Measurements from ENCODE around the gene USP36. TPM values are rescaled to one million over a fixed set of nuclear protein-coding genes. Genes with fewer than 3 reads are reported as not detected.

USP36 gene
- polyA plus RNA-seq, 1 donor (not counting 4 experiments of a cell fraction or from before 2014, with no cell fraction given), result 25.2 TPM

GRCh38 chr17:78793968-78794367 is 46.6 kb downstream of the USP36 start:
- H3K9me1 ChIP-seq (ENCODE audit: control insufficient read depth, extremely low read depth, insufficient read depth, low read length), result peaks cover 2% of the 10 kb centered on the region
- DNase-seq (ENCODE audit: low read depth, low spot score), result no peak
- peaks cover 3% of the 10 kb centered on the region for H4K20me1 ChIP-seq (ENCODE audit: control insufficient read depth, extremely low read depth, insufficient read depth, low read length)
- TF ChIP-seq EZH2 (IDR thresholded peaks at IDR 0.05; ENCODE audit: low read length), result no peak
- TF ChIP-seq, protein P1, sequence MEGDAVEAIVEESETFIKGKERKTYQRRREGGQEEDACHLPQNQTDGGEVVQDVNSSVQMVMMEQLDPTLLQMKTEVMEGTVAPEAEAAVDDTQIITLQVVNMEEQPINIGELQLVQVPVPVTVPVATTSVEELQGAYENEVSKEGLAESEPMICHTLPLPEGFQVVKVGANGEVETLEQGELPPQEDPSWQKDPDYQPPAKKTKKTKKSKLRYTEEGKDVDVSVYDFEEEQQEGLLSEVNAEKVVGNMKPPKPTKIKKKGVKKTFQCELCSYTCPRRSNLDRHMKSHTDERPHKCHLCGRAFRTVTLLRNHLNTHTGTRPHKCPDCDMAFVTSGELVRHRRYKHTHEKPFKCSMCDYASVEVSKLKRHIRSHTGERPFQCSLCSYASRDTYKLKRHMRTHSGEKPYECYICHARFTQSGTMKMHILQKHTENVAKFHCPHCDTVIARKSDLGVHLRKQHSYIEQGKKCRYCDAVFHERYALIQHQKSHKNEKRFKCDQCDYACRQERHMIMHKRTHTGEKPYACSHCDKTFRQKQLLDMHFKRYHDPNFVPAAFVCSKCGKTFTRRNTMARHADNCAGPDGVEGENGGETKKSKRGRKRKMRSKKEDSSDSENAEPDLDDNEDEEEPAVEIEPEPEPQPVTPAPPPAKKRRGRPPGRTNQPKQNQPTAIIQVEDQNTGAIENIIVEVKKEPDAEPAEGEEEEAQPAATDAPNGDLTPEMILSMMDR (optimal IDR thresholded peaks at IDR 0.05 in 1 of 3, IDR thresholded peaks at IDR 0.05 in 1 of 3, conservative IDR thresholded peaks at IDR 0.05 in 1 of 3; ENCODE audit: extremely low read depth in 1 of 3, insufficient read depth in 2 of 3, low read length in 3 of 3), result no peak
- no peak overlapping the region for H3K4me3 ChIP-seq (ENCODE audit: control insufficient read depth in 2 of 3, extremely low read depth in 1 of 3, insufficient read depth in 2 of 3, low read depth in 1 of 3, low read length in 3 of 3)
- H3K27me3 ChIP-seq (ENCODE audit: control insufficient read depth, extremely low read depth, insufficient read depth, low read length), result no peaks in the 10 kb centered on the region
- no peak for FAIRE-seq
- no peak overlapping the region for H2AFZ ChIP-seq (ENCODE audit: control insufficient read depth, low read length)
- H3K9ac ChIP-seq (ENCODE audit: control insufficient read depth, extremely low read depth, insufficient read depth, low read length), result no peak overlapping the region
- peaks cover 27 to 48% of the 10 kb centered on the region in 2 experiments for H3K36me3 ChIP-seq (ENCODE audit: control insufficient read depth in 2 of 2, extremely low read depth in 1 of 2, insufficient read depth in 2 of 2, low read length in 2 of 2)
- H3K27ac ChIP-seq (ENCODE audit: control insufficient read depth, insufficient read depth, low read length), result no peak overlapping the region
- H3K79me2 ChIP-seq (ENCODE audit: control insufficient read depth, insufficient read depth, low read length), result no peaks in the 10 kb centered on the region
- H3K9me3 ChIP-seq (ENCODE audit: control insufficient read depth, low read depth, low read length), result no peaks in the 10 kb centered on the region
- H3K4me1 ChIP-seq (ENCODE audit: control insufficient read depth, extremely low read depth, insufficient read depth, low read length), result peaks cover 18% of the 10 kb centered on the region
- no peak overlapping the region for H3K4me2 ChIP-seq (ENCODE audit: control insufficient read depth, extremely low read depth, insufficient read depth, low read depth, low read length)
- dilution Hi-C loops (cut with MboI; ENCODE audit: extremely low pct_ligation_motif_present, low sequenced_read_pairs), result no loop called here

DNA sequence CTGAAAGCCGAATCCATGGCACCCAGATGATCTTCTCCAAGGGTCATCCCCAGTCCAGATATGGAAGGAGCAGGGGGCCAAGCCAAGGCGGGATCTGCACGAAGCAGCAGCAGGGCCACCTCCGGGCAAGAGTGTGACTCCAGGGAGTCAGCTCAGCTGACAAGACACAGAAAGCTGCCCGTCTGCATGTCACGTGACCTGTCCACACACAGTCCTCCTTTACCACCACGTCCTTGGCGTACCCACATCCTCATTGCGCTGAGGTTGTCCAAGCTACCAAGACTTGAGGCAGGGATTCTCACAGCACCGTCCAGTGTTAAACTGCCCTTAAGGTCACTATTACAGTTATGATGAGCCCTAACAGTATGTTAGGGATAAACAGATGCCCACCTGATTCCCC is 47.2 kb downstream of the USP36 start:
- no peak for TF ChIP-seq EZH2 (IDR thresholded peaks at IDR 0.05; ENCODE audit: low read length)
- TF ChIP-seq, protein P1 (optimal IDR thresholded peaks at IDR 0.05 in 1 of 3, IDR thresholded peaks at IDR 0.05 in 1 of 3, conservative IDR thresholded peaks at IDR 0.05 in 1 of 3; ENCODE audit: extremely low read depth in 1 of 3, insufficient read depth in 2 of 3, low read length in 3 of 3), result no peak
- peaks cover 25 to 43% of the 10 kb centered on the region in 2 experiments for H3K36me3 ChIP-seq (ENCODE audit: control insufficient read depth in 2 of 2, extremely low read depth in 1 of 2, insufficient read depth in 2 of 2, low read length in 2 of 2)
- H3K79me2 ChIP-seq (ENCODE audit: control insufficient read depth, insufficient read depth, low read length), result no peaks in the 10 kb centered on the region
- H3K4me3 ChIP-seq (ENCODE audit: control insufficient read depth in 2 of 3, extremely low read depth in 1 of 3, insufficient read depth in 2 of 3, low read depth in 1 of 3, low read length in 3 of 3), result no peak overlapping the region
- no peaks in the 10 kb centered on the region for H3K27me3 ChIP-seq (ENCODE audit: control insufficient read depth, extremely low read depth, insufficient read depth, low read length)
- H4K20me1 ChIP-seq (ENCODE audit: control insufficient read depth, extremely low read depth, insufficient read depth, low read length), result peaks cover 3% of the 10 kb centered on the region
- no peak overlapping the region for H2AFZ ChIP-seq (ENCODE audit: control insufficient read depth, low read length)
- H3K9me1 ChIP-seq (ENCODE audit: control insufficient read depth, extremely low read depth, insufficient read depth, low read length), result peaks cover 2% of the 10 kb centered on the region
- H3K9me3 ChIP-seq (ENCODE audit: control insufficient read depth, low read depth, low read length), result no peaks in the 10 kb centered on the region
- no peak overlapping the region for H3K4me2 ChIP-seq (ENCODE audit: control insufficient read depth, extremely low read depth, insufficient read depth, low read depth, low read length)
- DNase-seq (ENCODE audit: low read depth, low spot score) (no peak), FAIRE-seq (no peak)
- H3K4me1 ChIP-seq (ENCODE audit: control insufficient read depth, extremely low read depth, insufficient read depth, low read length), result peaks cover 18% of the 10 kb centered on the region
- H3K9ac ChIP-seq (ENCODE audit: control insufficient read depth, extremely low read depth, insufficient read depth, low read length), result no peak overlapping the region
- dilution Hi-C loops (cut with MboI; ENCODE audit: extremely low pct_ligation_motif_present, low sequenced_read_pairs), result no loop called here
- no peak overlapping the region for H3K27ac ChIP-seq (ENCODE audit: control insufficient read depth, insufficient read depth, low read length)
